SK-N-SH (cell line): ENCODE data around the gene AKAP14. TPM values are rescaled to one million over a fixed set of nuclear protein-coding genes. Genes with fewer than 3 reads are reported as not detected.

Experiments
- CTCF ChIA-PET: fragments of 300-600, 350-600 bp; formaldehyde crosslinking; extraction: SDS; loops from one replicate; lab custom pipeline; 2021; lab: Yijun Ruan, JAX
- POLR2A ChIA-PET: fragments of 350-600 bp; sonication (Branson Sonifier 250); formaldehyde crosslinking; extraction: SDS; loops from one replicate; lab custom pipeline; 2020; ENCODE audit warnings: antibody characterized with exemption, inconsistent platforms; lab: Yijun Ruan, JAX
- DNase-seq: peaks from one replicate; pipeline ENCODE4 v3.0.0; 2012
- H2AFZ ChIP-seq: fragments of 200-600 bp; sonication (generic); 2 replicates; pipeline ENCODE4 v1.8.1; 2016; ENCODE audit warnings: antibody characterized with exemption, mild to moderate bottlenecking, low read depth
- H3F3A ChIP-seq: fragments of 200-600 bp; sonication (generic); replicated peaks from 2 replicates; pipeline ENCODE3; 2016; ENCODE audit warnings: antibody characterized with exemption, mild to moderate bottlenecking; ENCODE audit not compliant: insufficient read depth
- H3K27ac ChIP-seq, 2 experiments: fragments of 200-500 bp in 1 of 2; fragments of 200-600 bp in 1 of 2; sonication (Bioruptor generic) in 1 of 2; sonication (generic), shearing (Covaris generic) in 1 of 2; 2 replicates each; pipeline versions ENCODE4 v1.5.1 to v1.6.1; 2014 to 2016; ENCODE audit warnings: low read depth in 2 of 2, inconsistent platforms in 1 of 2, low read length in 1 of 2, mild to moderate bottlenecking in 1 of 2, mixed read lengths in 1 of 2
- H3K27me3 ChIP-seq: fragments of 200-600 bp; sonication (generic), shearing (Covaris generic); 2 replicates; pipeline ENCODE4 v1.6.1; 2016; ENCODE audit warnings: mixed run types; ENCODE audit not compliant: insufficient read depth
- H3K36me3 ChIP-seq, 2 experiments: fragments of 200-500 bp in 1 of 2; fragments of 200-600 bp in 1 of 2; sonication (Bioruptor generic) in 1 of 2; sonication (generic) in 1 of 2; replicated peaks in 1 of 2; 2 replicates each; pipeline versions ENCODE3 to v1.5.1; 2014 to 2016; ENCODE audit warnings: low read length in 1 of 2, mild to moderate bottlenecking in 1 of 2; ENCODE audit not compliant: insufficient read depth in 2 of 2, control insufficient read depth in 1 of 2
- H3K4me1 ChIP-seq, 2 experiments: fragments of 200-500 bp in 1 of 2; fragments of 200-600 bp in 1 of 2; sonication (Bioruptor generic) in 1 of 2; sonication (generic), shearing (Covaris generic) in 1 of 2; 2 replicates each; pipeline versions ENCODE4 v1.5.1 to v1.6.1; 2014 to 2016; ENCODE audit warnings: low read depth in 1 of 2, low read length in 1 of 2, mixed run types in 1 of 2; ENCODE audit not compliant: insufficient read depth in 2 of 2, control insufficient read depth in 1 of 2
- H3K4me2 ChIP-seq: fragments of 200-600 bp; sonication (generic), shearing (Covaris generic); 2 replicates; pipeline ENCODE4 v1.6.1; 2017; ENCODE audit warnings: mixed run types
- H3K4me3 ChIP-seq, 2 experiments: fragments of 200-500 bp in 1 of 2; fragments of 200-600 bp in 1 of 2; sonication (Bioruptor generic) in 1 of 2; sonication (generic), shearing (Covaris generic) in 1 of 2; 2 replicates each; pipeline versions ENCODE4 v1.5.1 to v1.8.1; 2014 to 2016; ENCODE audit warnings: low read depth in 2 of 2, inconsistent platforms in 1 of 2, low read length in 1 of 2, mild to moderate bottlenecking in 1 of 2, mixed read lengths in 1 of 2, moderate library complexity in 1 of 2
- H3K79me2 ChIP-seq: fragments of 200-600 bp; sonication (generic); 2 replicates; pipeline ENCODE4 v1.8.1; 2017; ENCODE audit warnings: mild to moderate bottlenecking; ENCODE audit not compliant: insufficient read depth
- H3K9ac ChIP-seq: fragments of 200-600 bp; sonication (generic); 2 replicates; pipeline ENCODE4 v1.6.1; 2017; ENCODE audit warnings: mixed run types
- H3K9me2 ChIP-seq: fragments of 200-600 bp; sonication (generic); 2 replicates; pipeline ENCODE4 v1.6.1; 2017; ENCODE audit warnings: mixed run types
- H3K9me3 ChIP-seq: fragments of 200-600 bp; sonication (generic); 2 replicates; pipeline ENCODE4 v1.6.1; 2017; ENCODE audit warnings: mixed run types, mild to moderate bottlenecking, moderate library complexity
- H4K20me1 ChIP-seq: fragments of 200-600 bp; sonication (generic); 2 replicates; pipeline ENCODE4 v1.6.1; 2017; ENCODE audit warnings: mild to moderate bottlenecking, mixed run types; ENCODE audit not compliant: insufficient read depth
- CTCF ChIP-seq: fragments of 200-600 bp; sonication (generic); IDR thresholded peaks from 2 replicates; pipeline ENCODE4 v1.6.1; 2017; ENCODE audit warnings: antibody characterized with exemption, mild to moderate bottlenecking, moderate library complexity
- EZH2phosphoT487 ChIP-seq: fragments of 200-600 bp; sonication (generic); IDR thresholded peaks from 2 replicates; pipeline ENCODE4 v1.6.1; 2017; ENCODE audit warnings: low read depth, mixed run types, mild to moderate bottlenecking, antibody characterized with exemption, moderate library complexity, borderline replicate concordance
- FOSL2 ChIP-seq: IDR thresholded peaks from 2 replicates; pipeline ENCODE4 v1.4.0; 2012; ENCODE audit warnings: low read depth, mild to moderate bottlenecking, moderate library complexity, borderline replicate concordance
- FOXJ3 ChIP-seq: sonication (generic); formaldehyde crosslinking; IDR thresholded peaks from 2 replicates; pipeline ENCODE4 v1.5.1; 2020; ENCODE audit warnings: mild to moderate bottlenecking, missing genetic modification reagents
- FOXM1 ChIP-seq: IDR thresholded peaks from 2 replicates; pipeline ENCODE4 v1.4.0; 2012; ENCODE audit warnings: low read depth, mild to moderate bottlenecking
- GATA2 ChIP-seq: sonication (generic); formaldehyde crosslinking; IDR thresholded peaks from 2 replicates; pipeline ENCODE4 v1.5.0; 2020; ENCODE audit warnings: mild to moderate bottlenecking, missing genetic modification reagents
- MAX ChIP-seq: IDR thresholded peaks from 2 replicates; pipeline ENCODE4 v1.4.0; 2012; ENCODE audit warnings: low read depth
- MEF2A ChIP-seq: IDR thresholded peaks from 2 replicates; pipeline ENCODE4 v1.4.0; 2012; ENCODE audit warnings: low read depth, borderline replicate concordance
- MXI1 ChIP-seq: IDR thresholded peaks from 2 replicates; pipeline ENCODE4 v1.6.1; 2012; ENCODE audit warnings: mild to moderate bottlenecking, low read depth, low read length, improper control_type of control experiment
- NFIC ChIP-seq: IDR thresholded peaks from 2 replicates; pipeline ENCODE4 v1.4.0; 2012; ENCODE audit warnings: borderline replicate concordance
- NRF1 ChIP-seq: IDR thresholded peaks from 2 replicates; pipeline ENCODE4 v1.6.1; 2012; ENCODE audit warnings: low read depth, mild to moderate bottlenecking, low read length
- PBX3 ChIP-seq: IDR thresholded peaks from 2 replicates; pipeline ENCODE4; 2012
- RAD21 ChIP-seq: IDR thresholded peaks from 2 replicates; pipeline ENCODE4 v1.6.1; 2012; ENCODE audit warnings: mild to moderate bottlenecking, low read length
- RCOR1 ChIP-seq: fragments of 150-350 bp; IDR thresholded peaks from 2 replicates; pipeline ENCODE4 v1.6.1; 2017; ENCODE audit warnings: antibody characterized with exemption, low read length
- RFX5 ChIP-seq: IDR thresholded peaks from 2 replicates; pipeline ENCODE4 v1.6.1; 2012; ENCODE audit warnings: mild to moderate bottlenecking, improper control_type of control experiment, low read length
- RXRA ChIP-seq: IDR thresholded peaks from 2 replicates; pipeline ENCODE4 v1.4.0; 2012; ENCODE audit warnings: low read depth, mild to moderate bottlenecking, borderline replicate concordance
- SIN3A ChIP-seq: IDR thresholded peaks from 2 replicates; pipeline ENCODE4 v1.6.1; 2012; ENCODE audit warnings: low read depth, mild to moderate bottlenecking, low read length, moderate library complexity, borderline replicate concordance
- SMC3 ChIP-seq: IDR thresholded peaks from 2 replicates; pipeline ENCODE4 v1.6.1; 2012; ENCODE audit warnings: low read depth, low read length, improper control_type of control experiment
- TAF1 ChIP-seq: IDR thresholded peaks from 2 replicates; pipeline ENCODE4 v1.6.1; 2012; ENCODE audit warnings: low read depth, mild to moderate bottlenecking, low read length, moderate library complexity, borderline replicate concordance
- TCF12 ChIP-seq: IDR thresholded peaks from 2 replicates; pipeline ENCODE4 v1.4.0; 2012
- TEAD4 ChIP-seq: IDR thresholded peaks from 2 replicates; pipeline ENCODE4 v1.4.0; 2012; ENCODE audit warnings: mild to moderate bottlenecking, borderline replicate concordance; ENCODE audit not compliant: insufficient read depth
- USF1 ChIP-seq: IDR thresholded peaks from 2 replicates; pipeline ENCODE4 v1.4.0; 2012; ENCODE audit warnings: low read depth, borderline replicate concordance
- USF2 ChIP-seq: fragments of 150-350 bp; IDR thresholded peaks from 2 replicates; pipeline ENCODE4 v1.6.1; 2017; ENCODE audit warnings: antibody characterized with exemption, low read length, low read depth, borderline replicate concordance
- YY1 ChIP-seq: IDR thresholded peaks from 2 replicates; pipeline ENCODE4 v1.4.0; 2012; ENCODE audit warnings: low read depth, mild to moderate bottlenecking
- WGBS: methylation state at CpG from one replicate; pipeline ENCODE4 v1.1.6; 2017; ENCODE audit warnings: low lambda C conversion rate; 5-methylcytosine and 5-hydroxymethylcytosine counted together
- polyA plus RNA-seq, 3 experiments: library from polyadenylated mRNA; depleted of rRNA; stranded (reverse); fragments of >200 nt; gene quantifications; 2 replicates each; pipeline ENCODE4 v1.2.3, GENCODE V29; 2012

Gene AKAP14
- polyA plus RNA-seq, 1 of the 3 experiments (the other 2 are of a cell fraction), result 0.23 TPM

GRCh38 chrX:119880076-119880475 lies 15.6 kb upstream of the AKAP14 start (continued):
- TF ChIP-seq USF1 (no peak), SIN3A (no peak), RCOR1 (no peak), MXI1 (no peak), RAD21 (no peak), NRF1 (no peak), TAF1 (no peak), RFX5 (no peak)

- no peaks in the 10 kb centered on the region; a peak in 1 of 4 replicates for H3K4me1 ChIP-seq
- H4K20me1 ChIP-seq, result no peaks in the 10 kb centered on the region
- no peak overlapping the region for H3K9ac ChIP-seq
- H3K36me3 ChIP-seq, result peaks cover 3 to 4% of the 10 kb centered on the region in 2 experiments
- H3K4me2 ChIP-seq, result no peak overlapping the region
- no peak overlapping the region for H3K4me3 ChIP-seq
- WGBS, result 43% methylated on average over 10 of the region's 11 CpGs
- peaks cover 1% of the 10 kb centered on the region; the same call in 1 of the 2 replicates for H3K79me2 ChIP-seq
- DNase-seq, result peak; percentile 71
- no peaks in the 10 kb centered on the region for H3K9me3 ChIP-seq
- H3K27me3 ChIP-seq, result no peaks in the 10 kb centered on the region; the same call in 1 of the 2 replicates
- ChIA-PET CTCF (interaction anchor here (0.9 to 2.5 kb wide), 7 partner anchors 10 to 197 kb away, joined by 3 to 7 read pairs (median 3); partner anchors contain the start of genes AKAP14 and UPF3B), POLR2A (no interaction called here)
- H3F3A ChIP-seq, result peaks cover 3% of the 10 kb centered on the region
- H3K27ac ChIP-seq, result no peak overlapping the region
- no peaks in the 10 kb centered on the region for H3K9me2 ChIP-seq
- H2AFZ ChIP-seq, result no peak overlapping the region
- no peak for TF ChIP-seq NFIC
- TF ChIP-seq SIN3A, result 0 out of 2 replicates have a peak, but pooled peaks have one; percentile 21
- TF ChIP-seq USF2, result no peak
- no peak for TF ChIP-seq FOSL2
- TF ChIP-seq RFX5, result no peak
- TF ChIP-seq TAF1, result no peak
- TF ChIP-seq RCOR1, result no peak
- peak; percentile 76 for TF ChIP-seq CTCF
- TF ChIP-seq YY1, result peak; percentile 36; the same call in 1 of the 2 replicates
- TF ChIP-seq USF1, result no peak
- peak; percentile 57 for TF ChIP-seq SMC3
- TF ChIP-seq FOXM1, result no peak
- TF ChIP-seq MEF2A, result no peak
- no peak for TF ChIP-seq FOXJ3 (CRISPR knock-in tag)
- peak; percentile 71 for TF ChIP-seq RAD21
- TF ChIP-seq TEAD4, result no peak
- TF ChIP-seq TCF12, result no peak
- no peak for TF ChIP-seq RXRA
- no peak for TF ChIP-seq EZH2phosphoT487
- no peak for TF ChIP-seq GATA2 (CRISPR knock-in tag)
- TF ChIP-seq MXI1, result no peak
- no peak for TF ChIP-seq MAX
- no peak for TF ChIP-seq PBX3
Observed at GRCh38 chrX:119880552-119881437, 14.9 kb upstream of the AKAP14 start.
